ENCODE results near the gene CADM2. TPM values are rescaled to one million over a fixed set of nuclear protein-coding genes. Genes with fewer than 3 reads are reported as not detected.

The CADM2 gene
- total RNA-seq, 1 donor from 2014 or later: not detected

- H3K27ac Mint-ChIP-seq: no peak overlapping the region
- no peaks in the 10 kb centered on the region for H3K36me3 Mint-ChIP-seq (ENCODE audit: low read depth)
- no peak for DNase-seq
- no peaks in the 10 kb centered on the region for H3K9me3 Mint-ChIP-seq
- no peak overlapping the region for H3K4me3 Mint-ChIP-seq
- H3K27me3 Mint-ChIP-seq: no peaks in the 10 kb centered on the region
- intact Hi-C loops (cut with micrococcal nuclease): no loop called here
- H3K4me1 Mint-ChIP-seq: no peaks in the 10 kb centered on the region
Observed at GRCh38 chr3:84967767-84968581, 9.2 kb downstream of the CADM2 start.

GRCh38 chr3:84968701-84969235 is 10.0 kb downstream of the CADM2 start:
- Mint-ChIP-seq H3K27ac (no peak overlapping the region), H3K27me3 (no peaks in the 10 kb centered on the region), H3K4me3 (no peak overlapping the region), H3K9me3 (no peaks in the 10 kb centered on the region), H3K4me1 (no peaks in the 10 kb centered on the region), H3K36me3 (ENCODE audit: low read depth) (no peaks in the 10 kb centered on the region)
- DNase-seq: no peak
- intact Hi-C loops (cut with micrococcal nuclease): no loop called here

GRCh38 chr3:84974347-84974746 is 15.6 kb downstream of the CADM2 start:
- H3K27ac Mint-ChIP-seq: no peak overlapping the region
- intact Hi-C loops (cut with micrococcal nuclease): no loop called here
- no peaks in the 10 kb centered on the region for H3K27me3 Mint-ChIP-seq
- no peak for DNase-seq
- no peaks in the 10 kb centered on the region for H3K36me3 Mint-ChIP-seq (ENCODE audit: low read depth)
- H3K4me1 Mint-ChIP-seq: no peaks in the 10 kb centered on the region
- no peak overlapping the region for H3K4me3 Mint-ChIP-seq
- no peaks in the 10 kb centered on the region for H3K9me3 Mint-ChIP-seq

GRCh38 chr3:84977021-84977420 is 18.2 kb downstream of the CADM2 start:
- no peak for DNase-seq
- intact Hi-C loops (cut with micrococcal nuclease): no loop called here
- no peaks in the 10 kb centered on the region for H3K4me1 Mint-ChIP-seq
- no peaks in the 10 kb centered on the region for H3K27me3 Mint-ChIP-seq
- H3K36me3 Mint-ChIP-seq (ENCODE audit: low read depth): no peaks in the 10 kb centered on the region
- no peaks in the 10 kb centered on the region for H3K9me3 Mint-ChIP-seq
- no peak overlapping the region for H3K4me3 Mint-ChIP-seq
- no peak overlapping the region for H3K27ac Mint-ChIP-seq

GRCh38 chr3:84978843-84979242 is 20.1 kb downstream of the CADM2 start:
- Mint-ChIP-seq H3K27me3 (no peaks in the 10 kb centered on the region), H3K4me1 (no peaks in the 10 kb centered on the region), H3K27ac (no peak overlapping the region), H3K9me3 (no peaks in the 10 kb centered on the region), H3K4me3 (no peak overlapping the region), H3K36me3 (ENCODE audit: low read depth) (no peaks in the 10 kb centered on the region)
- no peak for DNase-seq
- intact Hi-C loops (cut with micrococcal nuclease): no loop called here

GRCh38 chr3:84980011-84980410 is 21.2 kb downstream of the CADM2 start:
- Mint-ChIP-seq H3K4me1 (no peaks in the 10 kb centered on the region), H3K36me3 (ENCODE audit: low read depth) (no peaks in the 10 kb centered on the region), H3K27me3 (no peaks in the 10 kb centered on the region), H3K9me3 (no peaks in the 10 kb centered on the region), H3K4me3 (no peak overlapping the region), H3K27ac (no peak overlapping the region)
- intact Hi-C loops (cut with micrococcal nuclease): no loop called here
- no peak for DNase-seq

GRCh38 chr3:84980456-84980855 is 21.7 kb downstream of the CADM2 start:
- Mint-ChIP-seq H3K4me3 (no peak overlapping the region), H3K27me3 (no peaks in the 10 kb centered on the region), H3K27ac (no peak overlapping the region), H3K36me3 (ENCODE audit: low read depth) (no peaks in the 10 kb centered on the region), H3K9me3 (no peaks in the 10 kb centered on the region), H3K4me1 (no peaks in the 10 kb centered on the region)
- DNase-seq: no peak
- intact Hi-C loops (cut with micrococcal nuclease): no loop called here

GRCh38 chr3:84983490-84983889 is 24.7 kb downstream of the CADM2 start:
- no peaks in the 10 kb centered on the region for H3K4me1 Mint-ChIP-seq

GRCh38 chr3:84984429-84984828 is 25.6 kb downstream of the CADM2 start:
- Mint-ChIP-seq H3K4me1 (no peaks in the 10 kb centered on the region), H3K36me3 (ENCODE audit: low read depth) (no peaks in the 10 kb centered on the region), H3K4me3 (no peak overlapping the region), H3K27ac (no peak overlapping the region), H3K27me3 (no peaks in the 10 kb centered on the region), H3K9me3 (no peaks in the 10 kb centered on the region)
- intact Hi-C loops (cut with micrococcal nuclease): no loop called here
- no peak for DNase-seq

More at GRCh38 chr3:84983490-84983889, 24.7 kb downstream of the CADM2 start:
- intact Hi-C loops (cut with micrococcal nuclease): no loop called here
- H3K27ac Mint-ChIP-seq: no peak overlapping the region
- no peak for DNase-seq
- H3K27me3 Mint-ChIP-seq: no peaks in the 10 kb centered on the region
- H3K36me3 Mint-ChIP-seq (ENCODE audit: low read depth): no peaks in the 10 kb centered on the region
- H3K4me3 Mint-ChIP-seq: no peak overlapping the region
- no peaks in the 10 kb centered on the region for H3K9me3 Mint-ChIP-seq

GRCh38 chr3:84985795-84986194 is 27.0 kb downstream of the CADM2 start:
- Mint-ChIP-seq H3K36me3 (ENCODE audit: low read depth) (no peaks in the 10 kb centered on the region), H3K4me1 (no peaks in the 10 kb centered on the region), H3K9me3 (no peaks in the 10 kb centered on the region), H3K4me3 (no peak overlapping the region), H3K27ac (no peak overlapping the region), H3K27me3 (no peaks in the 10 kb centered on the region)
- intact Hi-C loops (cut with micrococcal nuclease): no loop called here
- no peak for DNase-seq

GRCh38 chr3:84987706-84988504 is 29.1 kb downstream of the CADM2 start:
- Mint-ChIP-seq H3K27me3 (no peaks in the 10 kb centered on the region), H3K27ac (no peak overlapping the region), H3K36me3 (ENCODE audit: low read depth) (no peaks in the 10 kb centered on the region), H3K4me1 (no peaks in the 10 kb centered on the region), H3K9me3 (no peaks in the 10 kb centered on the region), H3K4me3 (no peak overlapping the region)
- intact Hi-C loops (cut with micrococcal nuclease): no loop called here
- no peak for DNase-seq

- DNase-seq: no peak
- Mint-ChIP-seq H3K4me1 (no peaks in the 10 kb centered on the region), H3K27ac (no peak overlapping the region), H3K9me3 (no peaks in the 10 kb centered on the region), H3K4me3 (no peak overlapping the region), H3K27me3 (no peaks in the 10 kb centered on the region), H3K36me3 (ENCODE audit: low read depth) (no peaks in the 10 kb centered on the region)
- intact Hi-C loops (cut with micrococcal nuclease): no loop called here
Observed at GRCh38 chr3:84989102-84989501, 30.3 kb downstream of the CADM2 start.

- H3K9me3 Mint-ChIP-seq: no peaks in the 10 kb centered on the region
Observed at GRCh38 chr3:84991422-84991900, 32.7 kb downstream of the CADM2 start.

GRCh38 chr3:84993956-84994355 is 35.2 kb downstream of the CADM2 start:
- no peaks in the 10 kb centered on the region for H3K4me1 Mint-ChIP-seq

More at GRCh38 chr3:84991422-84991900, 32.7 kb downstream of the CADM2 start:
- Mint-ChIP-seq H3K4me3 (no peak overlapping the region), H3K36me3 (ENCODE audit: low read depth) (no peaks in the 10 kb centered on the region), H3K4me1 (no peaks in the 10 kb centered on the region), H3K27ac (no peak overlapping the region), H3K27me3 (no peaks in the 10 kb centered on the region)
- no peak for DNase-seq
- intact Hi-C loops (cut with micrococcal nuclease): no loop called here

More at GRCh38 chr3:84993956-84994355, 35.2 kb downstream of the CADM2 start:
- intact Hi-C loops (cut with micrococcal nuclease): no loop called here
- no peak overlapping the region for H3K27ac Mint-ChIP-seq
- H3K27me3 Mint-ChIP-seq: no peaks in the 10 kb centered on the region
- H3K4me3 Mint-ChIP-seq: no peak overlapping the region
- no peaks in the 10 kb centered on the region for H3K36me3 Mint-ChIP-seq (ENCODE audit: low read depth)
- no peak for DNase-seq
- H3K9me3 Mint-ChIP-seq: no peaks in the 10 kb centered on the region
